WTC11 (cell line): Measurements from ENCODE around the gene ABHD1. TPM values are rescaled to one million over a fixed set of nuclear protein-coding genes. Genes with fewer than 3 reads are reported as not detected.

Source experiments
- ATAC-seq: fragments of 200-7000 bp; cut with Tn5 transposase; 2 replicates; pipeline ENCODE4 v1.10.0; 2021; ENCODE audit warnings: mild to moderate bottlenecking, moderate library complexity
- CTCF ChIA-PET: fragments of 300-600 bp; sonication (Branson Sonifier 250); formaldehyde crosslinking; loops from one replicate; lab custom pipeline; 2021; ENCODE audit warnings: antibody characterized with exemption; lab: Charles Lee
- POLR2A ChIA-PET: fragments of 350-600 bp; sonication (Branson Sonifier 250); formaldehyde crosslinking; loops from one replicate; lab custom pipeline; 2021; ENCODE audit warnings: antibody characterized with exemption; lab: Charles Lee
- DNase-seq: peaks from one replicate; pipeline ENCODE4 v3.0.0; 2021; ENCODE audit warnings: low spot score
- H3K27ac Mint-ChIP-seq: 2 replicates; pipeline ENCODE4 v1.8.0; 2021; ENCODE audit warnings: mixed read lengths
- H3K27me3 Mint-ChIP-seq: 2 replicates; pipeline ENCODE4 v1.8.0; 2021; ENCODE audit warnings: low read depth, mild to moderate bottlenecking, moderate library complexity, mixed read lengths
- H3K36me3 Mint-ChIP-seq: 2 replicates; pipeline ENCODE4 v1.8.0; 2021; ENCODE audit warnings: mixed read lengths
- H3K4me1 Mint-ChIP-seq: 2 replicates; pipeline ENCODE4 v1.8.0; 2022; ENCODE audit warnings: mixed read lengths
- H3K4me3 Mint-ChIP-seq: 2 replicates; pipeline ENCODE4 v1.8.0; 2021; ENCODE audit warnings: mild to moderate bottlenecking, moderate library complexity, mixed read lengths
- H3K9me3 Mint-ChIP-seq: 2 replicates; pipeline ENCODE4 v1.8.0; 2021; ENCODE audit warnings: mixed read lengths
- AR ChIP-seq: fragments of 250-450 bp; sonication (Bioruptor Pico); IDR thresholded peaks from 2 replicates; pipeline ENCODE4 v1.9.0; 2021; ENCODE audit warnings: mild to moderate bottlenecking
- ATF3 ChIP-seq: sonication (generic); formaldehyde crosslinking; conservative IDR thresholded peaks from 2 replicates; pipeline ENCODE4 v1.8.1; 2022; ENCODE audit warnings: mild to moderate bottlenecking, missing genetic modification reagents
- EMX1 ChIP-seq: fragments of 250-450 bp; sonication (Bioruptor Pico); IDR thresholded peaks from 2 replicates; pipeline ENCODE4 v1.8.0; 2021; ENCODE audit warnings: mild to moderate bottlenecking
- FOXK1 ChIP-seq: sonication (generic); formaldehyde crosslinking; IDR thresholded peaks from 2 replicates; pipeline ENCODE4 v1.8.0; 2022; ENCODE audit warnings: mild to moderate bottlenecking, moderate library complexity, missing genetic modification reagents
- GRHL2 ChIP-seq: fragments of 250-450 bp; sonication (Bioruptor Pico); IDR thresholded peaks from 2 replicates; pipeline ENCODE4 v1.8.0; 2022; ENCODE audit warnings: mild to moderate bottlenecking, moderate library complexity; ENCODE audit not compliant: insufficient replicate concordance, severe bottlenecking
- GTF2I ChIP-seq: fragments of 250-450 bp; sonication (Bioruptor Pico); conservative IDR thresholded peaks from 2 replicates; pipeline ENCODE4 v1.4.0; 2021; ENCODE audit warnings: mild to moderate bottlenecking
- HMGA2 ChIP-seq: fragments of 250-450 bp; sonication (Bioruptor Pico); IDR thresholded peaks from 2 replicates; pipeline ENCODE4 v1.4.0; 2021; ENCODE audit warnings: mild to moderate bottlenecking, moderate library complexity
- JUN ChIP-seq: sonication (generic); formaldehyde crosslinking; IDR thresholded peaks from 2 replicates; pipeline ENCODE4 v1.8.0; 2023; ENCODE audit warnings: mild to moderate bottlenecking, missing genetic modification reagents
- PRDM15 ChIP-seq: sonication (generic); formaldehyde crosslinking; IDR thresholded peaks from 2 replicates; pipeline ENCODE4 v1.8.0; 2022; ENCODE audit warnings: missing genetic modification reagents
- SP1 ChIP-seq: sonication (generic); formaldehyde crosslinking; conservative IDR thresholded peaks from 2 replicates; pipeline ENCODE4 v1.8.1; 2022; ENCODE audit warnings: missing genetic modification reagents
- TEAD1 ChIP-seq: sonication (generic); formaldehyde crosslinking; IDR thresholded peaks from 2 replicates; pipeline ENCODE4 v1.8.0; 2022; ENCODE audit warnings: mild to moderate bottlenecking, missing genetic modification reagents
- ZMAT4 ChIP-seq: fragments of 250-450 bp; sonication (Bioruptor Pico); IDR thresholded peaks from 2 replicates; pipeline ENCODE4 v1.9.0; 2021; ENCODE audit warnings: mild to moderate bottlenecking
- ZNF138 ChIP-seq: sonication (generic); formaldehyde crosslinking; conservative IDR thresholded peaks from 2 replicates; pipeline ENCODE4 v1.8.1; 2022; ENCODE audit warnings: mild to moderate bottlenecking, moderate library complexity, missing genetic modification reagents
- ZNF317 ChIP-seq: sonication (generic); formaldehyde crosslinking; IDR thresholded peaks from 2 replicates; pipeline ENCODE4 v1.8.1; 2023; ENCODE audit warnings: low read depth, mild to moderate bottlenecking, moderate library complexity, missing genetic modification reagents, borderline replicate concordance
- ZNF396 ChIP-seq: fragments of 250-450 bp; sonication (Bioruptor Pico); IDR thresholded peaks from 2 replicates; pipeline ENCODE4 v1.8.0; 2021; ENCODE audit warnings: mild to moderate bottlenecking, moderate library complexity, borderline replicate concordance
- ZNF671 ChIP-seq: fragments of 250-450 bp; sonication (Bioruptor Pico); IDR thresholded peaks from 2 replicates; pipeline ENCODE4 v1.8.0; 2021; ENCODE audit warnings: mild to moderate bottlenecking
- total RNA-seq: library from RNA; stranded (reverse); gene quantifications from 3 replicates; pipeline ENCODE4 v1.2.3, GENCODE V29; 2021
- TF ChIP-seq, protein P1 (sequence below): sonication (generic); formaldehyde crosslinking; IDR thresholded peaks from 2 replicates; pipeline ENCODE4 v1.8.1; 2022; ENCODE audit warnings: low read depth, missing genetic modification reagents, borderline replicate concordance
- TF ChIP-seq, protein P2 (sequence below): sonication (generic); formaldehyde crosslinking; IDR thresholded peaks from 2 replicates; pipeline ENCODE4 v1.8.0; 2022; ENCODE audit warnings: mild to moderate bottlenecking, missing genetic modification reagents
- TF ChIP-seq, protein P3 (sequence below): sonication (generic); formaldehyde crosslinking; IDR thresholded peaks from 2 replicates; pipeline ENCODE4 v1.8.1; 2022; ENCODE audit warnings: mild to moderate bottlenecking, missing genetic modification reagents, moderate library complexity, borderline replicate concordance
- TF ChIP-seq, protein P4 (sequence below): sonication (generic); formaldehyde crosslinking; IDR thresholded peaks from 2 replicates; pipeline ENCODE4 v1.8.0; 2022; ENCODE audit warnings: mild to moderate bottlenecking, missing genetic modification reagents

Gene ABHD1
- total RNA-seq, 1 experiment from 2014 or later, result 0.31 TPM

DNA sequence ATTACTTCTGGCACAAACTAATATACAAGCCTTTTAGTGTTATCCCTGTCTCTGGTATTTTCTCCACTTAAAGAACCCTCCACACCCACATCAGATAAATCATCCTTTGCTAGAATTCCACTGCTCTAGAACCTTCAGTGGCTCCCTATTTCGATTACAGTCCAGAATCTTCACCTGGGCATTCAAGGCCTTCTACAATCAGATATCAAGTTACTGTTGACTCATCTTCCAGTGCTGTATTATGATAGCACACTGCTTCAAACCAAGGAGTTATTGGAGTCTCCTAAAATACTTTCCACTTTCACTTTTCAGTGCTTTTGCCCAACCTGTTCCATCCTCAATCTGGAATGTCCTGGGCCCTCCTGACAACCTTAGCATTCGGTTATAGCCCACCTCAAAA is 8.1 kb upstream of the ABHD1 start:
- POLR2A ChIA-PET, result interaction anchor here (0.7 kb wide), 1 partner anchor 79 kb away, joined by 5 read pairs; no protein-coding TSS in a partner anchor
- Mint-ChIP-seq H3K4me3 (no peak overlapping the region), H3K9me3 (no peaks in the 10 kb centered on the region), H3K27me3 (peaks cover 36% of the 10 kb centered on the region), H3K27ac (no peak overlapping the region), H3K36me3 (no peaks in the 10 kb centered on the region), H3K4me1 (peaks cover 9% of the 10 kb centered on the region; the same call in 1 of the 2 replicates)
- DNase-seq (no peak), ATAC-seq (no peak)
- CTCF ChIA-PET, result interaction anchor here (1.6 to 1.8 kb wide), 2 partner anchors 8 to 54 kb away, joined by 3 to 6 read pairs; partner anchors contain the start of gene ABHD1
- TF ChIP-seq, protein P1, sequence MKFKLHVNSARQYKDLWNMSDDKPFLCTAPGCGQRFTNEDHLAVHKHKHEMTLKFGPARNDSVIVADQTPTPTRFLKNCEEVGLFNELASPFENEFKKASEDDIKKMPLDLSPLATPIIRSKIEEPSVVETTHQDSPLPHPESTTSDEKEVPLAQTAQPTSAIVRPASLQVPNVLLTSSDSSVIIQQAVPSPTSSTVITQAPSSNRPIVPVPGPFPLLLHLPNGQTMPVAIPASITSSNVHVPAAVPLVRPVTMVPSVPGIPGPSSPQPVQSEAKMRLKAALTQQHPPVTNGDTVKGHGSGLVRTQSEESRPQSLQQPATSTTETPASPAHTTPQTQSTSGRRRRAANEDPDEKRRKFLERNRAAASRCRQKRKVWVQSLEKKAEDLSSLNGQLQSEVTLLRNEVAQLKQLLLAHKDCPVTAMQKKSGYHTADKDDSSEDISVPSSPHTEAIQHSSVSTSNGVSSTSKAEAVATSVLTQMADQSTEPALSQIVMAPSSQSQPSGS (CRISPR knock-in tag), result no peak
- TF ChIP-seq GTF2I (CRISPR knock-in tag), result no peak
- TF ChIP-seq, protein P2, sequence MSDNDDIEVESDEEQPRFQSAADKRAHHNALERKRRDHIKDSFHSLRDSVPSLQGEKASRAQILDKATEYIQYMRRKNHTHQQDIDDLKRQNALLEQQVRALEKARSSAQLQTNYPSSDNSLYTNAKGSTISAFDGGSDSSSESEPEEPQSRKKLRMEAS (CRISPR knock-in tag), result no peak
- TF ChIP-seq ZNF317 (CRISPR knock-in tag), result no peak
- TF ChIP-seq HMGA2 (CRISPR knock-in tag), result no peak
- no peak for TF ChIP-seq SP1 (CRISPR knock-in tag)
- TF ChIP-seq ZNF396, result no peak
- TF ChIP-seq ATF3 (CRISPR knock-in tag), result no peak
- TF ChIP-seq EMX1 (CRISPR knock-in tag), result no peak
- TF ChIP-seq, protein P3, sequence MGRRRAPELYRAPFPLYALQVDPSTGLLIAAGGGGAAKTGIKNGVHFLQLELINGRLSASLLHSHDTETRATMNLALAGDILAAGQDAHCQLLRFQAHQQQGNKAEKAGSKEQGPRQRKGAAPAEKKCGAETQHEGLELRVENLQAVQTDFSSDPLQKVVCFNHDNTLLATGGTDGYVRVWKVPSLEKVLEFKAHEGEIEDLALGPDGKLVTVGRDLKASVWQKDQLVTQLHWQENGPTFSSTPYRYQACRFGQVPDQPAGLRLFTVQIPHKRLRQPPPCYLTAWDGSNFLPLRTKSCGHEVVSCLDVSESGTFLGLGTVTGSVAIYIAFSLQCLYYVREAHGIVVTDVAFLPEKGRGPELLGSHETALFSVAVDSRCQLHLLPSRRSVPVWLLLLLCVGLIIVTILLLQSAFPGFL (CRISPR knock-in tag), result no peak
- TF ChIP-seq TEAD1 (CRISPR knock-in tag), result no peak
- no peak for TF ChIP-seq ZNF671 (CRISPR knock-in tag)
- TF ChIP-seq, protein P4, sequence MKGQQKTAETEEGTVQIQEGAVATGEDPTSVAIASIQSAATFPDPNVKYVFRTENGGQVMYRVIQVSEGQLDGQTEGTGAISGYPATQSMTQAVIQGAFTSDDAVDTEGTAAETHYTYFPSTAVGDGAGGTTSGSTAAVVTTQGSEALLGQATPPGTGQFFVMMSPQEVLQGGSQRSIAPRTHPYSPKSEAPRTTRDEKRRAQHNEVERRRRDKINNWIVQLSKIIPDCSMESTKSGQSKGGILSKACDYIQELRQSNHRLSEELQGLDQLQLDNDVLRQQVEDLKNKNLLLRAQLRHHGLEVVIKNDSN (CRISPR knock-in tag), result no peak
- TF ChIP-seq JUN, result no peak
- TF ChIP-seq ZMAT4 (CRISPR knock-in tag), result no peak
- no peak for TF ChIP-seq AR (CRISPR knock-in tag)
- TF ChIP-seq PRDM15 (CRISPR knock-in tag), result no peak
- no peak for TF ChIP-seq GRHL2 (CRISPR knock-in tag)
- no peak for TF ChIP-seq ZNF138 (CRISPR knock-in tag)
- no peak for TF ChIP-seq FOXK1 (CRISPR knock-in tag)
